Kidney (tissue), 2 donors: Measurements from ENCODE around the gene HAGH. TPM values are rescaled to one million over a fixed set of nuclear protein-coding genes. Genes with fewer than 3 reads are reported as not detected.

Source experiments
- polyA plus RNA-seq: library from polyadenylated mRNA; stranded (reverse); fragments of 350-450 nt; fragmentation: Illumina TruSeq; extraction: RNeasy Lipid Tissue Mini Kit (QIAGEN cat#74804); gene quantifications from one replicate; pipeline ENCODE4 v1.2.3, GENCODE V29; 2014; ENCODE audit warnings: low read depth, low replicate concordance; ENCODE audit not compliant: insufficient read depth
- total RNA-seq: library from RNA; stranded (reverse); fragmentation: NEBNext Ultra II Directional; extraction: Animal tissue kit (Norgen Biotek cat#: 25700); gene quantifications from one replicate; pipeline ENCODE4 v1.2.1, GENCODE V29; 2021
- donor health status: DM: yes; HTN: yes; CAD: no.

Gene HAGH
- total and polyA plus RNA-seq, 2 donors from 2014 or later, result 48.1 to 258 TPM

Other genes with a start within 250 kb of the HAGH start
- gene IFT140, start 214.8 kb downstream of the HAGH start, total RNA-seq, result 38.0 TPM
- gene IFT140, start 214.8 kb downstream of the HAGH start, polyA plus RNA-seq, result 13.5 TPM
- gene CRAMP1, start 214.5 kb downstream of the HAGH start, total RNA-seq, result 20.0 TPM
- 2.9 TPM for gene CRAMP1, start 214.5 kb downstream of the HAGH start, polyA plus RNA-seq
- 89.3 TPM for gene JPT2, start 148.5 kb downstream of the HAGH start, total RNA-seq
- 32.8 TPM for gene JPT2, start 148.5 kb downstream of the HAGH start, polyA plus RNA-seq
- gene MAPK8IP3, start 120.6 kb downstream of the HAGH start, total RNA-seq, result 67.7 TPM
- 10.6 TPM for gene MAPK8IP3, start 120.6 kb downstream of the HAGH start, polyA plus RNA-seq
- 70.8 TPM for gene NME3, start 55.3 kb downstream of the HAGH start, total RNA-seq
- 123 TPM for gene NME3, start 55.3 kb downstream of the HAGH start, polyA plus RNA-seq
- 23.8 TPM for gene EME2, start 54.0 kb downstream of the HAGH start, total RNA-seq
- gene EME2, start 54.0 kb downstream of the HAGH start, polyA plus RNA-seq, result 5.1 TPM
- 61.7 TPM for gene MRPS34, start 53.7 kb downstream of the HAGH start, total RNA-seq
- gene MRPS34, start 53.7 kb downstream of the HAGH start, polyA plus RNA-seq, result 187 TPM
- 57.7 TPM for gene SPSB3, start 44.3 kb downstream of the HAGH start, total RNA-seq
- 55.1 TPM for gene SPSB3, start 44.3 kb downstream of the HAGH start, polyA plus RNA-seq
- gene NUBP2, start 43.9 kb downstream of the HAGH start, total RNA-seq, result 42.8 TPM
- 71.1 TPM for gene NUBP2, start 43.9 kb downstream of the HAGH start, polyA plus RNA-seq
- 1.4 TPM for gene IGFALS, start 33.1 kb downstream of the HAGH start, total RNA-seq
- 2.9 TPM for gene IGFALS, start 33.1 kb downstream of the HAGH start, polyA plus RNA-seq
- 36.4 TPM for gene FAHD1, start 381 bp upstream of the HAGH start, total RNA-seq
- gene FAHD1, start 381 bp upstream of the HAGH start, polyA plus RNA-seq, result 108 TPM
- 0.16 TPM for gene MEIOB, start 45.3 kb upstream of the HAGH start, total RNA-seq
- gene MEIOB, start 45.3 kb upstream of the HAGH start, polyA plus RNA-seq, result 1.4 TPM
- gene HS3ST6, start 91.6 kb upstream of the HAGH start, total RNA-seq, result 0.19 TPM
- 0.73 TPM for gene HS3ST6, start 91.6 kb upstream of the HAGH start, polyA plus RNA-seq
- gene MSRB1, start 116.4 kb upstream of the HAGH start, total RNA-seq, result 32.0 TPM
- gene MSRB1, start 116.4 kb upstream of the HAGH start, polyA plus RNA-seq, result 189 TPM
- not detected for gene RPL3L, start 127.9 kb upstream of the HAGH start, total RNA-seq
- gene RPL3L, start 127.9 kb upstream of the HAGH start, polyA plus RNA-seq, result not detected
- gene NDUFB10, start 132.7 kb upstream of the HAGH start, total RNA-seq, result 123 TPM
- gene NDUFB10, start 132.7 kb upstream of the HAGH start, polyA plus RNA-seq, result 432 TPM
- 1,550 TPM for gene RPS2, start 138.0 kb upstream of the HAGH start, total RNA-seq
- gene RPS2, start 138.0 kb upstream of the HAGH start, polyA plus RNA-seq, result 2,018 TPM
- not detected for gene RNF151, start 140.0 kb upstream of the HAGH start, total RNA-seq
- gene RNF151, start 140.0 kb upstream of the HAGH start, polyA plus RNA-seq, result not detected
- gene TBL3, start 145.2 kb upstream of the HAGH start, total RNA-seq, result 33.3 TPM
- 38.5 TPM for gene TBL3, start 145.2 kb upstream of the HAGH start, polyA plus RNA-seq
- 0.57 TPM for gene NOXO1, start 154.6 kb upstream of the HAGH start, total RNA-seq
- gene NOXO1, start 154.6 kb upstream of the HAGH start, polyA plus RNA-seq, result 0.58 TPM
- 25.0 TPM for gene GFER, start 157.4 kb upstream of the HAGH start, total RNA-seq
- 45.6 TPM for gene GFER, start 157.4 kb upstream of the HAGH start, polyA plus RNA-seq
- gene SYNGR3, start 163.1 kb upstream of the HAGH start, total RNA-seq, result 2.2 TPM
- gene SYNGR3, start 163.1 kb upstream of the HAGH start, polyA plus RNA-seq, result 4.6 TPM
- gene ZNF598, start 183.0 kb upstream of the HAGH start, total RNA-seq, result 34.9 TPM
- gene ZNF598, start 183.0 kb upstream of the HAGH start, polyA plus RNA-seq, result 14.3 TPM
- gene NPW, start 193.0 kb upstream of the HAGH start, total RNA-seq, result not detected
- gene NPW, start 193.0 kb upstream of the HAGH start, polyA plus RNA-seq, result not detected
- 238 TPM for gene NHERF2, start 200.1 kb upstream of the HAGH start, total RNA-seq
- 405 TPM for gene NHERF2, start 200.1 kb upstream of the HAGH start, polyA plus RNA-seq
- 15.3 TPM for gene NTHL1, start 221.0 kb upstream of the HAGH start, total RNA-seq
- 36.0 TPM for gene NTHL1, start 221.0 kb upstream of the HAGH start, polyA plus RNA-seq
- 151 TPM for gene TSC2, start 221.2 kb upstream of the HAGH start, total RNA-seq
- 40.0 TPM for gene TSC2, start 221.2 kb upstream of the HAGH start, polyA plus RNA-seq